HCT116 (cell line): Measurements from ENCODE around the gene FAM13C.

Experiments
- EZH2phosphoT487 ChIP-seq: fragments of 200-600 bp; IDR thresholded peaks from 2 replicates; pipeline ENCODE4 v1.6.1; 2018; ENCODE audit warnings: antibody characterized with exemption, borderline replicate concordance
- POLR2A ChIP-seq: IDR thresholded peaks from 2 replicates; pipeline ENCODE4 v1.7.0; 2011; ENCODE audit warnings: borderline replicate concordance; ENCODE audit not compliant: insufficient read depth, insufficient read length; ENCODE audit errors: extremely low read depth
- POLR2AphosphoS5 ChIP-seq: IDR thresholded peaks from 2 replicates; pipeline ENCODE4 v1.6.1; 2011; ENCODE audit warnings: mild to moderate bottlenecking, low read depth, low read length, moderate library complexity
- RAD21 ChIP-seq: IDR thresholded peaks from 2 replicates; pipeline ENCODE4 v1.6.1; 2012; ENCODE audit warnings: low read depth, mild to moderate bottlenecking
- TCF7L2 ChIP-seq: IDR thresholded peaks from 2 replicates; pipeline ENCODE4 v1.7.0; 2011; ENCODE audit warnings: borderline replicate concordance, inconsistent platforms; ENCODE audit not compliant: insufficient read depth, insufficient read length; ENCODE audit errors: extremely low read depth
- ZNF274 ChIP-seq: fragments of 200-500 bp; sonication (Bioruptor generic); IDR thresholded peaks from 2 replicates; pipeline ENCODE4 v1.6.1; 2014; ENCODE audit warnings: mild to moderate bottlenecking, low read depth, low read length, inconsistent platforms
- TF ChIP-seq, protein P1 (sequence below): IDR thresholded peaks from 2 replicates; pipeline ENCODE4 v1.6.1; 2012; ENCODE audit warnings: low read depth
- TF ChIP-seq, protein P2 (sequence below), 3 experiments: fragments of 200-600 bp in 1 of 3; sonication (generic) in 1 of 3; IDR thresholded peaks in 2 of 3; conservative IDR thresholded peaks in 1 of 3; 2 replicates each; pipeline ENCODE4 v1.5.1; 2012 to 2017; ENCODE audit warnings: low read depth in 2 of 3, low read length in 2 of 3, antibody characterized with exemption in 1 of 3, borderline replicate concordance in 1 of 3, control low read depth in 1 of 3, mild to moderate bottlenecking in 1 of 3, mixed read lengths in 1 of 3, mixed run types in 1 of 3, moderate library complexity in 1 of 3; ENCODE audit not compliant: insufficient read depth in 1 of 3
- TF ChIP-seq, protein P3 (sequence below): IDR thresholded peaks from 2 replicates; pipeline ENCODE4 v1.6.1; 2012
- TF ChIP-seq, protein P4 (sequence below): IDR thresholded peaks from 2 replicates; pipeline ENCODE4 v1.6.1; 2011; ENCODE audit warnings: mild to moderate bottlenecking, low read length, moderate library complexity; ENCODE audit not compliant: insufficient replicate concordance; ENCODE audit errors: extremely low read depth
- TF ChIP-seq, protein P5 (sequence below): IDR thresholded peaks from 2 replicates; pipeline ENCODE4 v1.6.1; 2012

DNA sequence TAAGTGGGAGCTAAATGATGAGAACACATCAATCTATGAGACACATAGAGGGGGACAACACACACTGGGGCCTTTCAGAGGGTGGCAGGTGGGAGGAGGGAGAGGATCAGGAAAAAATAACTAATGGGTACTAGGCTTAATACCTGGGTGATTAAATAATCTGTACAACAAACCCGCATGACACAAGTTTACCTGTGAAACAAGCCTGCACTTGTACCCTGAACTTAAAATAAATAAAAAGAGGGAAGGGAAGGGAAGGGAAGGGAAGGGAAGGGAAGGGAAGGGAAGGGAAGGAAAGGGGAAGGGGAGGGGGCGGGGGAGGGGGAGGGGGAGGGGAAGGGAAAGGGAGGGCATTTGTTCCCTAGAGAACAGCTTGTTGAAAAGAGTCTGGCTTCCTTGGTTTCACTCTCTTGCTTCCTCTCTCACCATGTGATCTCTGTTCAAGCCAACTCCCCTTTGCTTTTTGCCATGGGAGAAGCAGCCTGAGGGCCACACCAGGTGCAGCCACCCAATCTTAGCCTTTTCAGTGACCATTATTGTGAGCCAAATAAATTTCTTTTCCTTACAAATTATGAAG lies 57.7 kb downstream of the FAM13C start:
- TF ChIP-seq, protein P1, sequence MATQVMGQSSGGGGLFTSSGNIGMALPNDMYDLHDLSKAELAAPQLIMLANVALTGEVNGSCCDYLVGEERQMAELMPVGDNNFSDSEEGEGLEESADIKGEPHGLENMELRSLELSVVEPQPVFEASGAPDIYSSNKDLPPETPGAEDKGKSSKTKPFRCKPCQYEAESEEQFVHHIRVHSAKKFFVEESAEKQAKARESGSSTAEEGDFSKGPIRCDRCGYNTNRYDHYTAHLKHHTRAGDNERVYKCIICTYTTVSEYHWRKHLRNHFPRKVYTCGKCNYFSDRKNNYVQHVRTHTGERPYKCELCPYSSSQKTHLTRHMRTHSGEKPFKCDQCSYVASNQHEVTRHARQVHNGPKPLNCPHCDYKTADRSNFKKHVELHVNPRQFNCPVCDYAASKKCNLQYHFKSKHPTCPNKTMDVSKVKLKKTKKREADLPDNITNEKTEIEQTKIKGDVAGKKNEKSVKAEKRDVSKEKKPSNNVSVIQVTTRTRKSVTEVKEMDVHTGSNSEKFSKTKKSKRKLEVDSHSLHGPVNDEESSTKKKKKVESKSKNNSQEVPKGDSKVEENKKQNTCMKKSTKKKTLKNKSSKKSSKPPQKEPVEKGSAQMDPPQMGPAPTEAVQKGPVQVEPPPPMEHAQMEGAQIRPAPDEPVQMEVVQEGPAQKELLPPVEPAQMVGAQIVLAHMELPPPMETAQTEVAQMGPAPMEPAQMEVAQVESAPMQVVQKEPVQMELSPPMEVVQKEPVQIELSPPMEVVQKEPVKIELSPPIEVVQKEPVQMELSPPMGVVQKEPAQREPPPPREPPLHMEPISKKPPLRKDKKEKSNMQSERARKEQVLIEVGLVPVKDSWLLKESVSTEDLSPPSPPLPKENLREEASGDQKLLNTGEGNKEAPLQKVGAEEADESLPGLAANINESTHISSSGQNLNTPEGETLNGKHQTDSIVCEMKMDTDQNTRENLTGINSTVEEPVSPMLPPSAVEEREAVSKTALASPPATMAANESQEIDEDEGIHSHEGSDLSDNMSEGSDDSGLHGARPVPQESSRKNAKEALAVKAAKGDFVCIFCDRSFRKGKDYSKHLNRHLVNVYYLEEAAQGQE: no peak
- TF ChIP-seq POLR2A (no peak), TCF7L2 (no peak), EZH2phosphoT487 (no peak), ZNF274 (no peak), POLR2AphosphoS5 (no peak), RAD21 (no peak)
- TF ChIP-seq, protein P2, sequence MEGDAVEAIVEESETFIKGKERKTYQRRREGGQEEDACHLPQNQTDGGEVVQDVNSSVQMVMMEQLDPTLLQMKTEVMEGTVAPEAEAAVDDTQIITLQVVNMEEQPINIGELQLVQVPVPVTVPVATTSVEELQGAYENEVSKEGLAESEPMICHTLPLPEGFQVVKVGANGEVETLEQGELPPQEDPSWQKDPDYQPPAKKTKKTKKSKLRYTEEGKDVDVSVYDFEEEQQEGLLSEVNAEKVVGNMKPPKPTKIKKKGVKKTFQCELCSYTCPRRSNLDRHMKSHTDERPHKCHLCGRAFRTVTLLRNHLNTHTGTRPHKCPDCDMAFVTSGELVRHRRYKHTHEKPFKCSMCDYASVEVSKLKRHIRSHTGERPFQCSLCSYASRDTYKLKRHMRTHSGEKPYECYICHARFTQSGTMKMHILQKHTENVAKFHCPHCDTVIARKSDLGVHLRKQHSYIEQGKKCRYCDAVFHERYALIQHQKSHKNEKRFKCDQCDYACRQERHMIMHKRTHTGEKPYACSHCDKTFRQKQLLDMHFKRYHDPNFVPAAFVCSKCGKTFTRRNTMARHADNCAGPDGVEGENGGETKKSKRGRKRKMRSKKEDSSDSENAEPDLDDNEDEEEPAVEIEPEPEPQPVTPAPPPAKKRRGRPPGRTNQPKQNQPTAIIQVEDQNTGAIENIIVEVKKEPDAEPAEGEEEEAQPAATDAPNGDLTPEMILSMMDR (IDR thresholded peaks at IDR 0.05 in 2 of 3, conservative IDR thresholded peaks at IDR 0.05 in 1 of 3; ENCODE audit: borderline replicate concordance in 1 of 3, insufficient read depth in 1 of 3, low read depth in 2 of 3, low read length in 2 of 3): no peak
- TF ChIP-seq, protein P3, sequence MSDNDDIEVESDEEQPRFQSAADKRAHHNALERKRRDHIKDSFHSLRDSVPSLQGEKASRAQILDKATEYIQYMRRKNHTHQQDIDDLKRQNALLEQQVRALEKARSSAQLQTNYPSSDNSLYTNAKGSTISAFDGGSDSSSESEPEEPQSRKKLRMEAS: no peak
- TF ChIP-seq, protein P4, sequence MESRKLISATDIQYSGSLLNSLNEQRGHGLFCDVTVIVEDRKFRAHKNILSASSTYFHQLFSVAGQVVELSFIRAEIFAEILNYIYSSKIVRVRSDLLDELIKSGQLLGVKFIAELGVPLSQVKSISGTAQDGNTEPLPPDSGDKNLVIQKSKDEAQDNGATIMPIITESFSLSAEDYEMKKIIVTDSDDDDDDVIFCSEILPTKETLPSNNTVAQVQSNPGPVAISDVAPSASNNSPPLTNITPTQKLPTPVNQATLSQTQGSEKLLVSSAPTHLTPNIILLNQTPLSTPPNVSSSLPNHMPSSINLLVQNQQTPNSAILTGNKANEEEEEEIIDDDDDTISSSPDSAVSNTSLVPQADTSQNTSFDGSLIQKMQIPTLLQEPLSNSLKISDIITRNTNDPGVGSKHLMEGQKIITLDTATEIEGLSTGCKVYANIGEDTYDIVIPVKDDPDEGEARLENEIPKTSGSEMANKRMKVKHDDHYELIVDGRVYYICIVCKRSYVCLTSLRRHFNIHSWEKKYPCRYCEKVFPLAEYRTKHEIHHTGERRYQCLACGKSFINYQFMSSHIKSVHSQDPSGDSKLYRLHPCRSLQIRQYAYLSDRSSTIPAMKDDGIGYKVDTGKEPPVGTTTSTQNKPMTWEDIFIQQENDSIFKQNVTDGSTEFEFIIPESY: no peak
- TF ChIP-seq, protein P5, sequence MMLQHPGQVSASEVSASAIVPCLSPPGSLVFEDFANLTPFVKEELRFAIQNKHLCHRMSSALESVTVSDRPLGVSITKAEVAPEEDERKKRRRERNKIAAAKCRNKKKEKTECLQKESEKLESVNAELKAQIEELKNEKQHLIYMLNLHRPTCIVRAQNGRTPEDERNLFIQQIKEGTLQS: no peak
